Activated CD8-positive, alpha-beta T cell treated with anti-CD3 and anti-CD28 coated beads for 36 hours (primary cell): ENCODE data around the gene PRM2. TPM values are rescaled to one million over a fixed set of nuclear protein-coding genes. Genes with fewer than 3 reads are reported as not detected.

Experiments
- ATAC-seq: fragments of 200-7000 bp; cut with Tn5 transposase; one replicate; pipeline ENCODE4 v1.10.0; 2021; ENCODE audit warnings: mild to moderate bottlenecking, moderate library complexity
- CTCF ChIA-PET: fragments of 350-600 bp; sonication (Branson Sonifier 250); formaldehyde crosslinking; loops from one replicate; lab custom pipeline; 2021; ENCODE audit warnings: antibody characterized with exemption; lab: Charles Lee
- POLR2A ChIA-PET: fragments of 350-600 bp; sonication (Branson Sonifier 250); formaldehyde crosslinking; loops from one replicate; lab custom pipeline; 2021; ENCODE audit warnings: antibody characterized with exemption; lab: Charles Lee
- DNase-seq: peaks from one replicate; pipeline ENCODE4 v3.0.0-alpha.2; 2020
- H3K27ac Mint-ChIP-seq: one replicate; pipeline ENCODE4 v1.8.0; 2021; ENCODE audit warnings: mild to moderate bottlenecking, mixed read lengths
- H3K27me3 Mint-ChIP-seq: one replicate; pipeline ENCODE4 v1.8.0; 2021; ENCODE audit warnings: mixed read lengths
- H3K36me3 Mint-ChIP-seq: one replicate; pipeline ENCODE4 v1.8.0; 2021; ENCODE audit warnings: low read depth, mixed read lengths
- H3K4me1 Mint-ChIP-seq: one replicate; pipeline ENCODE4 v1.8.0; 2021; ENCODE audit warnings: low read depth, mixed read lengths
- H3K4me3 Mint-ChIP-seq: one replicate; pipeline ENCODE4 v1.8.0; 2021; ENCODE audit warnings: mild to moderate bottlenecking, moderate library complexity, mixed read lengths
- H3K9me3 Mint-ChIP-seq: one replicate; pipeline ENCODE4 v1.8.0; 2021; ENCODE audit warnings: mixed read lengths
- CTCF ChIP-seq: fragments of 200-600 bp; IDR thresholded peaks from one replicate; pipeline ENCODE4 v1.8.0; 2022; ENCODE audit warnings: antibody characterized with exemption, mild to moderate bottlenecking
- intact Hi-C: fragments of 100-400 bp; cut with micrococcal nuclease; formaldehyde crosslinking; loops from one replicate; pipeline ENCODE4 v1.10.0; 2022
- total RNA-seq, 2 experiments: library from RNA; stranded (reverse); gene quantifications; one replicate each; pipeline ENCODE4 v1.2.3, GENCODE V29; 2021

The PRM2 gene
- total RNA-seq, 2 experiments from 2014 or later: not detected

GRCh38 chr16:11255737-11256660 is 20.3 kb downstream of the PRM2 start, which contains the start of gene SOCS1:
Gene SOCS1, minus strand, starts transcription at chr16:11256204. Its CDS starts 726 bp downstream, at chr16:11255478.
- Mint-ChIP-seq H3K36me3 (peaks cover 40% of the 10 kb centered on the region), H3K4me3 (peak within 1 kb of the TSS; percentile 97), H3K4me1 (peaks cover 41% of the 10 kb centered on the region), H3K27me3 (no peaks in the 10 kb centered on the region), H3K9me3 (no peaks in the 10 kb centered on the region), H3K27ac (peak within 1 kb of the TSS; percentile 94)
- peak; percentile 84 for TF ChIP-seq CTCF
- DNase-seq (peak; percentile 87), ATAC-seq (peak; percentile 65)
- CTCF ChIA-PET: interaction anchor here (0.6 to 9.0 kb wide), 37 partner anchors 12 to 311 kb away, joined by 3 to 88 read pairs (median 5); partner anchors contain the start of gene CLEC16A
- POLR2A ChIA-PET: interaction anchor here (0.6 to 9.2 kb wide), 55 partner anchors 8 to 306 kb away, joined by 3 to 147 read pairs (median 6); partner anchors contain the start of genes RMI2 and TNP2
- intact Hi-C loops: loop anchor here (2.0 kb wide), 2 partner anchors 99 to 283 kb away; no protein-coding TSS in a partner anchor

- Mint-ChIP-seq H3K4me3 (peak overlapping the region; percentile 97), H3K27me3 (no peaks in the 10 kb centered on the region), H3K36me3 (peaks cover 48% of the 10 kb centered on the region), H3K9me3 (no peaks in the 10 kb centered on the region), H3K27ac (peak overlapping the region; percentile 84), H3K4me1 (peaks cover 48% of the 10 kb centered on the region)
- ChIA-PET CTCF (interaction anchor here (0.7 to 9.0 kb wide), 42 partner anchors 9 to 310 kb away, joined by 3 to 88 read pairs (median 4); partner anchors contain the start of gene CLEC16A), POLR2A (interaction anchor here (0.6 to 9.2 kb wide), 64 partner anchors 9 to 310 kb away, joined by 3 to 147 read pairs (median 5); partner anchors contain the start of genes RMI2 and TNP2)
- intact Hi-C loops: loop anchor here (5.0 kb wide), 2 partner anchors 73 to 163 kb away; no protein-coding TSS in a partner anchor
- DNase-seq (peak; percentile 65), ATAC-seq (no peak)
- TF ChIP-seq CTCF: no peak
Observed at GRCh38 chr16:11254913-11255736, 21.2 kb downstream of the PRM2 start.

GRCh38 chr16:11253995-11254912 is 22.0 kb downstream of the PRM2 start:
- Mint-ChIP-seq H3K36me3 (peaks cover 48% of the 10 kb centered on the region), H3K4me3 (peak overlapping the region; percentile 97), H3K4me1 (peaks cover 45% of the 10 kb centered on the region), H3K27me3 (no peaks in the 10 kb centered on the region), H3K9me3 (no peaks in the 10 kb centered on the region), H3K27ac (peak overlapping the region; percentile 93)
- TF ChIP-seq CTCF: no peak
- ChIA-PET CTCF (interaction anchor here (0.7 to 9.0 kb wide), 27 partner anchors 8 to 309 kb away, joined by 3 to 88 read pairs (median 4); partner anchors contain the start of gene CLEC16A), POLR2A (interaction anchor here (0.6 to 9.2 kb wide), 62 partner anchors 8 to 495 kb away, joined by 3 to 147 read pairs (median 4); partner anchors contain the start of genes RMI2 and TNP2)
- peak; percentile 45 for DNase-seq
- intact Hi-C loops: loop anchor here (2.0 to 5.0 kb wide), 3 partner anchors 72 to 201 kb away; no protein-coding TSS in a partner anchor
- no peak for ATAC-seq
